D341Med (cell line): ENCODE measurements around the gene HIVEP3.

Experiments
- DNase-seq: peaks from one replicate; pipeline ENCODE4 v3.0.0; 2012; ENCODE audit warnings: low spot score

Gene HIVEP3

DNA sequence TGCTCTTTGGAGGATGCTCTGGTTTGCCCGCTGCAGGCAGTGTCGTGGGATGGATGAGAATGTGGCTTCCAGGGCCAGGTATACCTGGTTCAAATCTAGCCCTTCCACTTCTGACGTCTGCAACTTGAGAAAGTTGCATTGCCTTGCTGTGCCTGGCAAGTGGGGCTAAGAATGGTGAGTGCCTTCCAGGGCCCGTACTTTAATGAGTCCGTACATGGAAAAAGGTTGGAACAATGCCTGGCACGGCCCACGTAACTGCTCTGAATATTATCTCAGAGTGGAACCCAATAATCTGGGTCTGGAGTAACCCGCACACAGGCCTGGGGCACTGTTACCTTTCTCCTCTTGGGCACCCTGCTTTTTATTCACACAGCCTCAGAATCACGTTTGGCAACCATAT is 287.6 kb downstream of the HIVEP3 start:
- no peak for DNase-seq

GRCh38 chr1:41629571-41629970 is 289.2 kb downstream of the HIVEP3 start:
- no peak for DNase-seq

- DNase-seq, result no peak
Observed at GRCh38 chr1:41629141-41629540, 289.6 kb downstream of the HIVEP3 start.

DNA sequence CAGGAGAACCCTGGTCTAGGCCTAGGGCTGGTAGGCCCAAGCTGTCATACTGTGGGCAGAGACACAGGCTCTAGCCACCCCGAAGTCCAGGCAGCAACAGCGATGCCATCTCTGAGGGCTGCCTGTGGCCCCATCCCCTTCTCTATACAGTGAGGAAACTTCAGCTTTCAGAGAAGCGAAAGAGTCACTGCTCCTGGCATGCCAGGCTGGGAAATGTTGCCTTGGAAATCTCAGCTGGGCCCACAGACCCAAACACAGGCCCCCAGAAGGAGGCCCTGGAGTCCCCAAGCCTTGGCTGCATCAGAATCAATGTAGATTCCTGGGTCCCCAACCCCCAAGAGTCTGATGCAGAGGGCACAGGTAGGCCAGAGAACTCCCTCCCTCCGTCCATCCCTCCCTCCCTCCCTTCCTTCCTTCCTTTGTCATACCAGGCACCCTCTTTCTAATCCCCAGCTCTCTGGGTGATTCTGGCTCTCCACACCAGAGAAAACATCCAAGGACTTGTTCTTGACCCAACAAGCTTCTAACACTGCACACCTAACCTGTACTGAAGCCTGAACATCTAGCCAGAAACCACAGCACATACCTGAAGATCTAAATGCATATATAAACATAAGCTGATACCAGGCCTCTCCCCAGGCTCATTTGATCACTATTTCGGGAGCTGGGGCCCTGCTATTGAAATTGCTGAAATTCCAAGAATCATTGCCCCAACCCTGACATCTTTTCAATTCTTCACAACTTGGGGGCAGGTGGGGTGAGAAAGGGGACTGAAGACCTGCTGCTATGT is 291.0 kb downstream of the HIVEP3 start:
- no peak for DNase-seq

- no peak for DNase-seq
Observed at GRCh38 chr1:41626616-41627375, 291.9 kb downstream of the HIVEP3 start.

GRCh38 chr1:41626146-41626545 is 292.6 kb downstream of the HIVEP3 start:
- DNase-seq, result no peak

- no peak for DNase-seq
Observed at GRCh38 chr1:41623736-41624135, 295.0 kb downstream of the HIVEP3 start.

GRCh38 chr1:41622859-41623732 is 295.6 kb downstream of the HIVEP3 start:
- DNase-seq, result peak; percentile 6

DNA sequence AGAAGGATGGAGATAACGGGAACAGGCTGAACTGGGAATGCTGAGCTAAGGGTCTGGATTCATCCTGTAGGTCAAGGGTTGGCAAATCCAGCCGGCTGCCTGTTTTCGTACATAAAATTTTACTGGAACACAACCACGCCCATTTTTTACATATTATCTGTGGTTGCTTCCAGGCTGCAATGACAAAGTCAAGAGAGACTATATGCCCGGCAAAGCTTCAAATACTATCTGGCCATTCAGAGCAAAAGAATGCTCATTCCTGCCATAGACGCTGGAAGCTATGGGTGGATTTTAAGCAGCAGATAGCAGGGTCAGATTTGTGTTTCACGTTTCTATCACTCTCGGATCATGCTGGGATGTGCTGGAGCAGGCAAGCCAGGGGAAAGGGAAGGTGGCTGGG is 296.3 kb downstream of the HIVEP3 start:
- no peak for DNase-seq

GRCh38 chr1:41621791-41622190 is 296.9 kb downstream of the HIVEP3 start:
- DNase-seq, result peak; percentile 3

DNA sequence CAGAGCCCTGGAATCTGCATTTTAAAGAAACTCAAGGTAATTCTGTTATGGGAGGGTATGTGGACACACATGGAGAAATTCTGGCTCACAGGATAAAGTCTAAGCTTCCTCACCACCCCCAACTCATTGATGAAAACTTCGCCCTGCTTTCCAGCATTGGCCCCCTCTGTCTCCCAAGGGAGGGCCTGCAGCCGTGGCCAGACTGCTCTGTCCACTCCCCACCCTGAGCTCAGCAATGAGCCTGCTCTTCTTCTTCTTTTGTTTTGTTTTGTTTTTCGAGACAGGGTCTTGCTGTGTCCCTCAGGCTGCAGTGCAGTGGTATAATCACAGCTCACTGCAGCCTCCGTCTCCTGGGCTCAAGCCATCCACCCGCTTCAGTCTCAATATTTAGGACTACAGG is 297.5 kb downstream of the HIVEP3 start:
- DNase-seq, result no peak

DNA sequence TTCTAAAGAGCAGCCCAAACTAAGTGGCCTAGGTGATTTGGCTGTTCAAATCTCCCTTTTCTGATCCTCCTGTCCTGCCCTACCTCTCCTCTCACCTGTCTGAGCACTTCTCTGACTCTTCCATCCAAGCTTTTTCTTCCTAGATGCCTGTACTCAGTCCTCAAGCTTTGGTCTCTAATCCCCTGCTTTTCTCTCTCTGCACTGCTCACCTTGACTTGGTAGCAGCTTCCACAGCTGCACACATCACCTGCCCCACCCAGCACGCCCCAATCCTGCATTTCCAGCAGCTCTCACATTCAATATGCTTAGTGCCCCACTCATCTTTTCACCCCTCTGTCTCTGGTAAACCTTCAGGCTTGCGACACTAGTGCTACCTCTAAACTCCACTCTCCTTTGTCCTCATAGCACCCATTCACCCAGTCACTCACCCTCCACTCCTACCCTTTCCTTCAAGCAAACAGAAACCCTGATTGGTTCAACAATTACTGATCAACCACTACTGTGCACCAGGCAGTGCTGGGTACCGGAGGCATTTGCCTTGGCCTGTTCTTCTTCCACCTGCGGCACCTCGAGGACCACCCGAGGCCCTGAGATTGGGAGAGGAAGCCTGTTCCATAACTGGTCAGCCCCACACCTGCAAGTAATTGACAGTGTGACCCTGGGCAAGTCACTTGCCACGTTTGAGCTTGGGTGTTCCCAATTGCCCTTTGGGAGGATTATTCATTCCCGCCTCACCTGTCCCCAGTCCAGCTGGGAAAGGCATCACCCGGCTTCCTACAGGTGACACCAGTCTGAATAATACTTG is 298.2 kb downstream of the HIVEP3 start:
- DNase-seq, result no peak

GRCh38 chr1:41619511-41620364 is 299.0 kb downstream of the HIVEP3 start:
- DNase-seq, result peak; percentile 6

DNA sequence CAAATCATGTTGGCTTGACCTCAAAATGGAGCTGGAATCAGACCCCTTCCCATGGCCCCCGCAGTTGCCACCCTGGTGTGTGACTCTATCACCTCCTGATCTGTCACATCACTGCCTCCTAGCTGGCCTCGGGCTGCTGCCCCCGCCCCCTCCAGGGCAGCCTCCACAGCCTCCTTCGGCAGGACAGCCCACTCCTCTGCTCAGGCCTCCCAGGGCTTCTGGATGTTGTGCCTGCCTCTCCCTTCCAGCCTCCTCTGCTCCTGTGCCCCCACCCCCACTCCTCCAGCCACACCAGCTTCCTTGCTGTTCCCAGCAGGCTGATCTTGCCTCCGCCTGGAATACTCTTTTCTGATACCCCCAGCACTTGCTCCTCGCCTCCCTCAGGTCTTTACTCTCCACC is 299.9 kb downstream of the HIVEP3 start:
- DNase-seq, result peak; percentile 19

GRCh38 chr1:41618066-41618825 is 300.5 kb downstream of the HIVEP3 start:
- DNase-seq, result peak; percentile 9

GRCh38 chr1:41617336-41617735 is 301.4 kb downstream of the HIVEP3 start:
- no peak for DNase-seq

- no peak for DNase-seq
Observed at GRCh38 chr1:41616563-41616962, 302.2 kb downstream of the HIVEP3 start.

DNA sequence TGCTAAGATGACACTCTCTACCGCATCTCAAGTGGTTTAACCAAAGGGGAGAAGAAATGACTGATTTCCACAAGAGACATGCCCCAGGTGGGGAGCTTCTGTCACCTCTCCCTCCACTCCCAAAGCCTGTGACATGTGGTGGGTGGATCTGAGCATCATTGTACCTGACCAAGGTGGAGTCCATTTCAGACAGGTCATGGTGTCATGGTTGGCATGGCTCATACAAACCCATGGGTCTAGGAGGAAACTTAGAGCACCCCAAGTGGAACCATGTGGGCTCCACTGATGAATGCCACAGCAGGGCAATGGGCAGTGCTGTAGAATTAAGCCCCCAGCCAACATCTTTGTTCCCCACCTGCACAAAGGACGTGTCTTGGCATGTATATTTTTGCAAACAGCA is 302.7 kb downstream of the HIVEP3 start:
- DNase-seq, result no peak

GRCh38 chr1:41615316-41615715 is 303.4 kb downstream of the HIVEP3 start:
- DNase-seq, result no peak

GRCh38 chr1:41614818-41615217 is 303.9 kb downstream of the HIVEP3 start:
- DNase-seq, result peak; percentile 3
